ENCODE data around the gene FOXP1. TPM values are rescaled to one million over a fixed set of nuclear protein-coding genes. Genes with fewer than 3 reads are reported as not detected.

FOXP1 gene
- total and polyA plus RNA-seq, 8 donors: 12.3 to 215 (median 117) TPM

- Histone ChIP-seq H3K36me3 (peaks cover 0 to 4% (median 0%) of the 10 kb centered on the region in 4 donors), H3K9me3 (no peaks in the 10 kb centered on the region), H3K27ac (no peak overlapping the region), H3K4me3 (no peak overlapping the region), H3K27me3 (no peaks in the 10 kb centered on the region), H3K4me1 (peaks cover 0 to 33% (median 7%) of the 10 kb centered on the region in 4 donors)
- TF ChIP-seq POLR2A (IDR thresholded peaks at IDR 0.05): no peak
- TF ChIP-seq EP300 (IDR thresholded peaks at IDR 0.05): no peak
- no peak for TF ChIP-seq POLR2AphosphoS5 (IDR thresholded peaks at IDR 0.05)
- no peak for TF ChIP-seq CTCF (IDR thresholded peaks at IDR 0.05)
- 81 to 95% (median 89%) methylated on average over 10 of the region's 10 CpGs for WGBS, 5 donors
- peak in 1 of 2 donors; percentile 30 for DNase-seq
- intact Hi-C loops (cut with DNase I; ENCODE audit: low total_unique reads): no loop called here
These were observed 63.1 kb downstream of the FOXP1 start for GRCh38 chr3:71520161-71521020.

- no peak overlapping the region for H3K4me3 ChIP-seq
- peaks cover 0 to 3% (median 0%) of the 10 kb centered on the region in 4 donors for H3K9me3 ChIP-seq
- H3K36me3 ChIP-seq: peaks cover 0 to 4% (median 0%) of the 10 kb centered on the region in 4 donors
- no peak overlapping the region for H3K27ac ChIP-seq
- TF ChIP-seq POLR2A (IDR thresholded peaks at IDR 0.05) (no peak), CTCF (IDR thresholded peaks at IDR 0.05) (no peak), POLR2AphosphoS5 (IDR thresholded peaks at IDR 0.05) (no peak), EP300 (IDR thresholded peaks at IDR 0.05) (no peak)
- H3K4me1 ChIP-seq: peaks cover 0 to 15% (median 0%) of the 10 kb centered on the region in 4 donors
- intact Hi-C loops (cut with DNase I; ENCODE audit: low total_unique reads): no loop called here
- H3K27me3 ChIP-seq: no peaks in the 10 kb centered on the region
- no peak for DNase-seq
These were observed 65.4 kb downstream of the FOXP1 start for GRCh38 chr3:71518089-71518488.

DNA sequence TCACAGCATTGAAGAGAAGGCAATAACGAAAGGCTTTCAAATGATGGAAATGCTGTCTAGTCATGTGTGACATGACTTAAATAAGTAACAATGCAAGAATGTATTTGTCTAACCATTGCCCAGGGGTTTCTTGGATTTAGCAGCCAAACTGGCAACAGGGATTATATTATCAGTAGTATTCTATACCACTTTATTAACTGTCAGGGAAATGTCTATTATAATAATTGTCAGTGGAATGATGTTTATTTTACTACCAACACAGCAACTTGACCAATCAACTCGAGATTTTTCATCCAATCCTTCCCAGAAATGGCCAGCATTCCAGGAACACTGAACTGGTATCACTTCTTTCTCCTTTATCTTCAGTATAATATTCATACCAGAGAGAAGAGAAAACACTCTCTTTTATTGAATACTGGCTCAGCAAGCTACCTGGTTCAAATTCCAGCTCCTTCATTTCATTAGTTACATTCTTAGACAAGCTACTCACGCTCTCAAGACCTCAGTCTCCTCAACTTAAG lies 66.2 kb downstream of the FOXP1 start:
- no peaks in the 10 kb centered on the region for H3K36me3 ChIP-seq
- peaks cover 0 to 10% (median 0%) of the 10 kb centered on the region in 4 donors for H3K4me1 ChIP-seq
- DNase-seq: no peak
- TF ChIP-seq CTCF (IDR thresholded peaks at IDR 0.05): no peak
- no peak for TF ChIP-seq EP300 (IDR thresholded peaks at IDR 0.05)
- TF ChIP-seq POLR2A (IDR thresholded peaks at IDR 0.05): no peak
- no peak for TF ChIP-seq POLR2AphosphoS5 (IDR thresholded peaks at IDR 0.05)
- no peak overlapping the region for H3K4me3 ChIP-seq
- H3K9me3 ChIP-seq: peaks cover 0 to 3% (median 0%) of the 10 kb centered on the region in 4 donors
- H3K27ac ChIP-seq: no peak overlapping the region
- WGBS, 5 donors: 71 to 91% (median 76%) methylated on average over 3 of the region's 3 CpGs
- no peaks in the 10 kb centered on the region for H3K27me3 ChIP-seq
- intact Hi-C loops (cut with DNase I; ENCODE audit: low total_unique reads): no loop called here

DNA sequence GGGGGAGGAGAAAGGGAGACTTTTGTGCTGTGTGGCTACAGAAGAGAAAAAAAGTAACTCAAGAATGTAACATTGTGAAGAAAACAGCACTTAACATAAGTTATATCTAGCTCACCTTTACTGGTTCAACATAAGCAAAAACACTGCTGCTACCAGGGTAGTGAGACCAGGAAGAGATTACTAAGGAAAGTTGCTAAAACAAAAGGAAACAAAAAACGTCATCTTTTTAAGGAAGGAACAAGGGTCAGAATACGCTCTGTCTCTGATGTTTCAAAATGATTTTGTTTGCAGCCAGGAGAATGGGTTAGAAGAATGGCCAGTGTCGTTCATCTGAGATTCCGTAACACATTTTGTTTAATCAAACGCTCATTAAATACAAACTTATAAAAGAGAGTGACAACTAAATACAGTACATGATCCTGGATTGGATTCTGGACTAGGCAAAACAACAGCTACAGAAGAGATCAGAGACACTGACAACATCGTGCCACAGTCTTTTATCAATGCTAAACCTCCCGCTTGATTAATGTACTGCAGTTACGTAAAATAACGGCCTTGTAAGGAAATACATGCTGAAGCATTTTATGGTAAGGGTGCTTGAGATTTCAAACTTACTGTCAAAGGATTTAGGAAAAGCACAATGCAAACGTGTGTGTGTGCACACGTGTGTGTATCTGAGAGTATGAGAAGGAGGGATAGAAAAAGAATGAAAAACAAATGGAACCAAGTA lies 67.7 kb downstream of the FOXP1 start:
- peaks cover 0 to 3% (median 0%) of the 10 kb centered on the region in 4 donors for H3K9me3 ChIP-seq
- no peaks in the 10 kb centered on the region for H3K27me3 ChIP-seq
- intact Hi-C loops (cut with DNase I; ENCODE audit: low total_unique reads): no loop called here
- peak in 1 of 2 donors; percentile 54 for DNase-seq
- WGBS, 5 donors: 62 to 76% (median 75%) methylated on average over 11 of the region's 11 CpGs
- peaks cover 3 to 21% (median 8%) of the 10 kb centered on the region in 4 donors for H3K4me1 ChIP-seq
- no peak overlapping the region for H3K4me3 ChIP-seq
- H3K36me3 ChIP-seq: no peaks in the 10 kb centered on the region
- TF ChIP-seq CTCF (IDR thresholded peaks at IDR 0.05) (no peak), EP300 (IDR thresholded peaks at IDR 0.05) (no peak), POLR2A (IDR thresholded peaks at IDR 0.05) (no peak), POLR2AphosphoS5 (IDR thresholded peaks at IDR 0.05) (no peak)
- H3K27ac ChIP-seq: peak overlapping the region in 2 of 5 donors; percentile 28 to 33
